ENCODE measurements around the gene ITPR2. TPM values are rescaled to one million over a fixed set of nuclear protein-coding genes. Genes with fewer than 3 reads are reported as not detected.
"Not testable (repeated sequence)": the region's sequence is repeated elsewhere in the genome, so short reads cannot be mapped to it uniquely, and the experiment has no call there.

The ITPR2 gene
- polyA plus RNA-seq, 1 of the 3 experiments (the other 2 are of a cell fraction): 2.3 TPM

DNA sequence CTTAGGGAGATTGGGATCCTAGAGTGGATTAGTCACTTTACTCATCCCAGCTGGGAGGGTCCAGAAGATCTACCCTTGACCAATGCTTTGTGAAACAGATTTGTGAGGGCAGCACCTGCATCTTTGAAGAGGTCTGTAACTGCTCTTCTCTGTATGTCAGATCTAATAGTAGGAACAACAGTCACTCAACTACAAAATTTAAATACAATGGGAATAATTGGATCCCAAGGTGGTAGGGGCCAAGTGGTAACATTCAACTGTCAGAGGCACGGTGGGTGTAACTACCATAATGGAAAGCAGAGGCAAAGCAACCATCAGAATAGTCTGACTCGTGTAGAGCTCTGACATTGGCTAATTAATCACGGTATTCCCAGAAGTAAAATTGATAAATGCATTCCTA, 55.8 kb downstream of the ITPR2 start:
- WGBS (ENCODE audit: low lambda C conversion rate): 70% methylated on average over 3 of the region's 3 CpGs
- Histone ChIP-seq H3K4me3 (ENCODE audit: low read depth in 2 of 2, low read length in 1 of 2) (no peak overlapping the region), H3K36me3 (replicated peaks in 1 of 2; ENCODE audit: control insufficient read depth in 1 of 2, insufficient read depth in 2 of 2, low read length in 1 of 2) (peaks cover 0 to 7% of the 10 kb centered on the region in 2 experiments), H4K20me1 (ENCODE audit: insufficient read depth) (no peaks in the 10 kb centered on the region), H3K4me2 (no peak overlapping the region), H3K4me1 (ENCODE audit: control insufficient read depth in 1 of 2, insufficient read depth in 2 of 2, low read depth in 1 of 2, low read length in 1 of 2) (no peaks in the 10 kb centered on the region), H3K9me2 (no peaks in the 10 kb centered on the region), H2AFZ (ENCODE audit: low read depth) (no peak overlapping the region), H3K27ac (ENCODE audit: low read depth in 2 of 2, low read length in 1 of 2) (no peak overlapping the region), H3F3A (replicated peaks; ENCODE audit: insufficient read depth) (peaks cover 3% of the 10 kb centered on the region), H3K27me3 (ENCODE audit: insufficient read depth) (no peaks in the 10 kb centered on the region), H3K79me2 (ENCODE audit: insufficient read depth) (no peaks in the 10 kb centered on the region), H3K9me3 (no peaks in the 10 kb centered on the region; the same call in 1 of the 2 replicates), H3K9ac (no peak overlapping the region)
- POLR2A ChIA-PET: no interaction called here
- TF ChIP-seq FOXM1 (IDR thresholded peaks at IDR 0.05; ENCODE audit: low read depth) (no peak), SMC3 (IDR thresholded peaks at IDR 0.05; ENCODE audit: low read depth, low read length) (no peak), EP300 (IDR thresholded peaks at IDR 0.05; ENCODE audit: borderline replicate concordance in 1 of 2, low read depth in 1 of 2, low read length in 1 of 2) (no peak), GATA2 (CRISPR knock-in tag; IDR thresholded peaks at IDR 0.05) (no peak), EZH2phosphoT487 (IDR thresholded peaks at IDR 0.05; ENCODE audit: borderline replicate concordance, low read depth) (no peak), YY1 (IDR thresholded peaks at IDR 0.05; ENCODE audit: low read depth) (no peak), ELF1 (IDR thresholded peaks at IDR 0.05) (no peak), RCOR1 (IDR thresholded peaks at IDR 0.05; ENCODE audit: low read length) (no peak), CHD2 (IDR thresholded peaks at IDR 0.05; ENCODE audit: low read length, partially characterized antibody) (no peak), JUND (IDR thresholded peaks at IDR 0.05) (no peak)
- TF ChIP-seq, protein P1, sequence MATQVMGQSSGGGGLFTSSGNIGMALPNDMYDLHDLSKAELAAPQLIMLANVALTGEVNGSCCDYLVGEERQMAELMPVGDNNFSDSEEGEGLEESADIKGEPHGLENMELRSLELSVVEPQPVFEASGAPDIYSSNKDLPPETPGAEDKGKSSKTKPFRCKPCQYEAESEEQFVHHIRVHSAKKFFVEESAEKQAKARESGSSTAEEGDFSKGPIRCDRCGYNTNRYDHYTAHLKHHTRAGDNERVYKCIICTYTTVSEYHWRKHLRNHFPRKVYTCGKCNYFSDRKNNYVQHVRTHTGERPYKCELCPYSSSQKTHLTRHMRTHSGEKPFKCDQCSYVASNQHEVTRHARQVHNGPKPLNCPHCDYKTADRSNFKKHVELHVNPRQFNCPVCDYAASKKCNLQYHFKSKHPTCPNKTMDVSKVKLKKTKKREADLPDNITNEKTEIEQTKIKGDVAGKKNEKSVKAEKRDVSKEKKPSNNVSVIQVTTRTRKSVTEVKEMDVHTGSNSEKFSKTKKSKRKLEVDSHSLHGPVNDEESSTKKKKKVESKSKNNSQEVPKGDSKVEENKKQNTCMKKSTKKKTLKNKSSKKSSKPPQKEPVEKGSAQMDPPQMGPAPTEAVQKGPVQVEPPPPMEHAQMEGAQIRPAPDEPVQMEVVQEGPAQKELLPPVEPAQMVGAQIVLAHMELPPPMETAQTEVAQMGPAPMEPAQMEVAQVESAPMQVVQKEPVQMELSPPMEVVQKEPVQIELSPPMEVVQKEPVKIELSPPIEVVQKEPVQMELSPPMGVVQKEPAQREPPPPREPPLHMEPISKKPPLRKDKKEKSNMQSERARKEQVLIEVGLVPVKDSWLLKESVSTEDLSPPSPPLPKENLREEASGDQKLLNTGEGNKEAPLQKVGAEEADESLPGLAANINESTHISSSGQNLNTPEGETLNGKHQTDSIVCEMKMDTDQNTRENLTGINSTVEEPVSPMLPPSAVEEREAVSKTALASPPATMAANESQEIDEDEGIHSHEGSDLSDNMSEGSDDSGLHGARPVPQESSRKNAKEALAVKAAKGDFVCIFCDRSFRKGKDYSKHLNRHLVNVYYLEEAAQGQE (IDR thresholded peaks at IDR 0.05; ENCODE audit: low read depth, low read length): no peak
- TF ChIP-seq, protein P2, sequence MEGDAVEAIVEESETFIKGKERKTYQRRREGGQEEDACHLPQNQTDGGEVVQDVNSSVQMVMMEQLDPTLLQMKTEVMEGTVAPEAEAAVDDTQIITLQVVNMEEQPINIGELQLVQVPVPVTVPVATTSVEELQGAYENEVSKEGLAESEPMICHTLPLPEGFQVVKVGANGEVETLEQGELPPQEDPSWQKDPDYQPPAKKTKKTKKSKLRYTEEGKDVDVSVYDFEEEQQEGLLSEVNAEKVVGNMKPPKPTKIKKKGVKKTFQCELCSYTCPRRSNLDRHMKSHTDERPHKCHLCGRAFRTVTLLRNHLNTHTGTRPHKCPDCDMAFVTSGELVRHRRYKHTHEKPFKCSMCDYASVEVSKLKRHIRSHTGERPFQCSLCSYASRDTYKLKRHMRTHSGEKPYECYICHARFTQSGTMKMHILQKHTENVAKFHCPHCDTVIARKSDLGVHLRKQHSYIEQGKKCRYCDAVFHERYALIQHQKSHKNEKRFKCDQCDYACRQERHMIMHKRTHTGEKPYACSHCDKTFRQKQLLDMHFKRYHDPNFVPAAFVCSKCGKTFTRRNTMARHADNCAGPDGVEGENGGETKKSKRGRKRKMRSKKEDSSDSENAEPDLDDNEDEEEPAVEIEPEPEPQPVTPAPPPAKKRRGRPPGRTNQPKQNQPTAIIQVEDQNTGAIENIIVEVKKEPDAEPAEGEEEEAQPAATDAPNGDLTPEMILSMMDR (IDR thresholded peaks at IDR 0.05): no peak
- CTCF ChIA-PET: no interaction called here
- DNase-seq: no peak

DNA sequence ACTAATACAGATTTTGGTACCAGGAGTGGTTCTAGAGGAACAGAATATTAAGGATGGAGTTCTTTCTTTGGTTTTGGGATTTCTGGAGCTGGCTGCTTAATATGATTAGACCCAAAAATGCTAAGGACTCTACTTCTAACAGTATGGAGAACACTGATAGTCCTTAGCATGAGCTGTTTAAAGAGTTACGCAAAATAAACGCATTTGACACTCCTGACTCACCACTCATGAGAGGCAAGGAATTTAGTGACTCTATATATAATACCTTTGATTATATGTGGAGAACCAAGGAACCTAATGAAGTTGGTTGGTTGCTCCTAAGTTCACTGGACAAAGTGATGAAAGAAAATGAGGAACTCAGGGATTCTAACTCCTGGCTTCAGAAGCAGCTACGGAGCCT, 57.0 kb downstream of the ITPR2 start:
- H3K27me3 ChIP-seq (ENCODE audit: insufficient read depth); H3K36me3 ChIP-seq (replicated peaks in 1 of 2; ENCODE audit: control insufficient read depth in 1 of 2, insufficient read depth in 2 of 2, low read length in 1 of 2); H2AFZ ChIP-seq (ENCODE audit: low read depth); H3F3A ChIP-seq (replicated peaks; ENCODE audit: insufficient read depth); H3K27ac ChIP-seq (ENCODE audit: low read depth in 2 of 2, low read length in 1 of 2); DNase-seq; POLR2A ChIA-PET; H3K4me1 ChIP-seq (ENCODE audit: control insufficient read depth in 1 of 2, insufficient read depth in 2 of 2, low read depth in 1 of 2, low read length in 1 of 2); CTCF ChIA-PET; H3K4me2 ChIP-seq; H3K4me3 ChIP-seq (ENCODE audit: low read depth in 2 of 2, low read length in 1 of 2); H4K20me1 ChIP-seq (ENCODE audit: insufficient read depth); H3K79me2 ChIP-seq (ENCODE audit: insufficient read depth); H3K9me3 ChIP-seq; H3K9me2 ChIP-seq; H3K9ac ChIP-seq: not testable (repeated sequence)
- WGBS (ENCODE audit: low lambda C conversion rate): 79% methylated on average over 3 of the region's 3 CpGs
